ENCODE results near the gene RNF224. TPM values are rescaled to one million over a fixed set of nuclear protein-coding genes. Genes with fewer than 3 reads are reported as not detected.

The RNF224 gene
- total and polyA plus RNA-seq, 2 experiments from 2014 or later = not detected

GRCh38 chr9:137198902-137199283 lies 28.4 kb upstream of the RNF224 start:
- no peaks in the 10 kb centered on the region for H3K9me3 ChIP-seq (ENCODE audit: low read depth)
- no peak overlapping the region for H3K27ac ChIP-seq
- no peaks in the 10 kb centered on the region for H3K36me3 ChIP-seq
- no peak for TF ChIP-seq CTCF (IDR thresholded peaks at IDR 0.05; ENCODE audit: low read depth, low read length)
- no peaks in the 10 kb centered on the region for H3K27me3 ChIP-seq
- DNase-seq (ENCODE audit: low read depth in 1 of 2, low spot score in 1 of 2) = no peak
- peaks cover 44% of the 10 kb centered on the region for H3K4me1 ChIP-seq (ENCODE audit: low read depth)
- no peak overlapping the region for H3K4me3 ChIP-seq

- peaks cover 49% of the 10 kb centered on the region for H3K4me1 ChIP-seq (ENCODE audit: low read depth)
- peak in 1 of 2 donors; percentile 47 for DNase-seq (ENCODE audit: low read depth in 1 of 2, low spot score in 1 of 2)
- TF ChIP-seq CTCF (IDR thresholded peaks at IDR 0.05; ENCODE audit: low read depth, low read length) = no peak
These were observed 27.7 kb upstream of the RNF224 start for GRCh38 chr9:137199411-137200121.

GRCh38 chr9:137200311-137201204 lies 26.7 kb upstream of the RNF224 start, which contains the start of gene TPRN:
TSS of gene TPRN (minus strand) at chr9:137200741. CDS start at chr9:137200711, 30 bp downstream.
- H3K36me3 ChIP-seq = no peaks in the 10 kb centered on the region
- peak within 1 kb of the TSS; percentile 93 for H3K27ac ChIP-seq
- peak within 1 kb of the TSS; percentile 61 for H3K4me3 ChIP-seq
- H3K9me3 ChIP-seq (ENCODE audit: low read depth) = no peaks in the 10 kb centered on the region
- peak; percentile 99 to 100 for DNase-seq (ENCODE audit: low read depth in 1 of 2, low spot score in 1 of 2)
- no peak for TF ChIP-seq CTCF (IDR thresholded peaks at IDR 0.05; ENCODE audit: low read depth, low read length)
- no peaks in the 10 kb centered on the region for H3K27me3 ChIP-seq
- peaks cover 50% of the 10 kb centered on the region for H3K4me1 ChIP-seq (ENCODE audit: low read depth)

More at GRCh38 chr9:137199411-137200121, 27.7 kb upstream of the RNF224 start:
- no peaks in the 10 kb centered on the region for H3K27me3 ChIP-seq
- H3K9me3 ChIP-seq (ENCODE audit: low read depth) = no peaks in the 10 kb centered on the region
- no peaks in the 10 kb centered on the region for H3K36me3 ChIP-seq
- peak overlapping the region; percentile 58 for H3K4me3 ChIP-seq
- H3K27ac ChIP-seq = no peak overlapping the region

GRCh38 chr9:137201205-137201868 lies 26.0 kb upstream of the RNF224 start:
- DNase-seq (ENCODE audit: low read depth in 1 of 2, low spot score in 1 of 2) = no peak
- H3K36me3 ChIP-seq = no peaks in the 10 kb centered on the region
- H3K4me3 ChIP-seq = peak overlapping the region; percentile 60
- H3K4me1 ChIP-seq (ENCODE audit: low read depth) = peaks cover 53% of the 10 kb centered on the region
- H3K27me3 ChIP-seq = no peaks in the 10 kb centered on the region
- H3K9me3 ChIP-seq (ENCODE audit: low read depth) = no peaks in the 10 kb centered on the region
- H3K27ac ChIP-seq = peak overlapping the region; percentile 93
- TF ChIP-seq CTCF (IDR thresholded peaks at IDR 0.05; ENCODE audit: low read depth, low read length) = no peak

- H3K27ac ChIP-seq = no peak overlapping the region
- peaks cover 48% of the 10 kb centered on the region for H3K4me1 ChIP-seq (ENCODE audit: low read depth)
- H3K4me3 ChIP-seq = no peak overlapping the region
- no peak for TF ChIP-seq CTCF (IDR thresholded peaks at IDR 0.05; ENCODE audit: low read depth, low read length)
- H3K9me3 ChIP-seq (ENCODE audit: low read depth) = no peaks in the 10 kb centered on the region
- no peak for DNase-seq (ENCODE audit: low read depth in 1 of 2, low spot score in 1 of 2)
- no peaks in the 10 kb centered on the region for H3K36me3 ChIP-seq
- no peaks in the 10 kb centered on the region for H3K27me3 ChIP-seq
These were observed 24.3 kb upstream of the RNF224 start for GRCh38 chr9:137202966-137203365.
